HG03045 (cell line): ENCODE measurements around the gene ST6GALNAC1.

Source experiments
- ATAC-seq: cut with Tn5 transposase; IDR thresholded peaks from one replicate; pipeline ENCODE4 v1.9.1; 2021; ENCODE audit warnings: mild to moderate bottlenecking, moderate library complexity; ENCODE audit not compliant: unreplicated experiment

The ST6GALNAC1 gene

DNA sequence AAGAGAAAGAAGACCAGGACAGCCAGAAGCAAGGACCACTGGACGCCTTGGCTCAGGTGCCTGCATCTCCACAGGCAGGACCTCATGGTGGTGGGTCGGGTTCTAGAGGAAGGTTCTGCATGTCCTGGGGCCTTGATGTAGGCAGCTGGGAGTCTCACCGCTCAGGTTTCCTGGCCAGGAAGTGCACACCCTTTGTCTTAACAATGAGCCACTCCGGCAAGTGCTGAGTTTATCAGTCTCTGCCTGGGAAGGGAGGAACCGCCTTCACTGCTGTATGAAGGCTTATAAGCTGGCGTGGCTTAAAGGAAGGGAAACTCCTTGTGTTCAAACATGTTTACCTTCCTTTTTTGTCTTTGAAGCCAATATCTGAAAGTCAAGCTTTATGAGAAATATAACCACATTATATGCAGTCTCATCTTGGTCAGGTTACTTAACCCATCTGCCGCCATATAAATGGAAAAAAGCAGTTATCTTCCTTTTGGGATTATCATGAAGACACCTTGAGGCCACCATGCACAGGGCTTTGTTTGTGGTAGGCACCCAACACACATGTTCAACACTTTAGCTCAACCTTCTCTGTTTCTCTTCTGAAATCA lies at the start of gene ST6GALNAC1:
TSS of gene ST6GALNAC1 (minus strand) at position 205 of the 596 bp plus-strand sequence. CDS start at position 86, 119 bp downstream.
- ATAC-seq: no peak

- no peak for ATAC-seq
These were observed 48.0 kb upstream of the ST6GALNAC1 start for GRCh38 chr17:76691379-76692191.

GRCh38 chr17:76690596-76691280 lies 47.2 kb upstream of the ST6GALNAC1 start:
- no peak for ATAC-seq

GRCh38 chr17:76689859-76690258 lies 46.3 kb upstream of the ST6GALNAC1 start:
- ATAC-seq: no peak

DNA sequence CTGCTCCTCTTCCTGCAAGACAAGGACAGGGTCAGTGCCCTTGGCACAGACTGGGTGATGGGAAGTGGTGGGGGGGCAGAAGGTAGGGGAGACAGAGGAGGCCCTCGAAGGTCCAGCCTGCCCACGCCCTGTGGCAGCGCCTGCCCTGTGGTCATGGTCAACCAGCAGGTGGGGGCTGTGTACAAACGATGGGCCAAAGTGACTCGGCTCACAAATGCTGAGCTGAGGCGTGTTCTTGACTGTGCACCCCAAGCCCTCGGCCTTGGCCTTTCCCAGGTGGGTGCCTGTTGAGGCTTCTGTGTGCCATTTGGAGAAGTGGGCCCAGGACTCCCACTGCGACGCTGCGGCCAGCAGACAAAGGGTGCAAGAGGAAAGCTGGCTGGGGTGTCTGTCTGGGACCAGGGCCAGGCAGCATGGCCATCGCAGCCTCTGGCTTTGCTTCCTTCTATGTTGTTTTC lies 44.6 kb upstream of the ST6GALNAC1 start:
- ATAC-seq: no peak

DNA sequence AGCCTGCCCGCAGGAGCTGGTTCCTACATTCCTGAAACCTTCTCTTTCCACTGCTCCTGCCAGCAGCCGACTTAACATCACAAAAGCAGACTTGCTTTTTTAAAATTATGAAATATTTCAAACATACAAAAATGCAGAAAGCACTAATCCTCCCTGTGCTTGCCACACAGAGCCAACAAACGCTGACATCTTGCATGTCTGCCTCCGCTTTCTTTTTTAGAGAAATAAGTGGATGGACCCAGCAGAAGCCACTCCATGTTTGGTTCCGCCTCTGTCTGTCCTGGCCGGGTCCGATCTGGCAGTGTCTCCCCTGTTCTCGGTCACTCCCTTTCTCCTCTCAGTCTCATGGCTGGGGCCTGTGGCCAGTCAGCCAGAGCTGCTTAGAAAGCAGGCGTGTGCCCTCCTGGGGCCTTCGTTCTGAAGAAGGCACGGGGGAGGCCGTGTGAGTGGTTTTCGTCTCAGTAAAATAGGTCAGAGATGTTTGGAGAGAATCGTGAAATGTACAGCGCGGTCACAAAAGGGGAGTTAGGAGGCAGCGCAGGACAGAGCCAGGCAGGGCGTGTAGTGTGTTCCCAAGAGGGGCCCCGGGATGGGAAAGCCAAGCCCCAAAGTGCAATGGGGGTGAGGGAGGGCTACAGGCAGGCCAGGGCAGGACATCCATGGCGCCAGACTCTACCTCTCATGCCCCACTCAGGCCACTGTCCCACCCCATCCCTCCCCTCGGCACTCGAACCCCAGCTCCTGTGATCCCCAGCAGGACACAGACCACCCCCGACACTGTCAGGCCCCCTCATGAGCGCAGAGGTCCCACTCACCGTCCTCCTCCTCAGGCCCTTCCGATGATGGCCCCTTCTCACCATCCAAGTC lies 44.0 kb upstream of the ST6GALNAC1 start:
- ATAC-seq: no peak

GRCh38 chr17:76686538-76687297 lies 43.2 kb upstream of the ST6GALNAC1 start:
- no peak for ATAC-seq

DNA sequence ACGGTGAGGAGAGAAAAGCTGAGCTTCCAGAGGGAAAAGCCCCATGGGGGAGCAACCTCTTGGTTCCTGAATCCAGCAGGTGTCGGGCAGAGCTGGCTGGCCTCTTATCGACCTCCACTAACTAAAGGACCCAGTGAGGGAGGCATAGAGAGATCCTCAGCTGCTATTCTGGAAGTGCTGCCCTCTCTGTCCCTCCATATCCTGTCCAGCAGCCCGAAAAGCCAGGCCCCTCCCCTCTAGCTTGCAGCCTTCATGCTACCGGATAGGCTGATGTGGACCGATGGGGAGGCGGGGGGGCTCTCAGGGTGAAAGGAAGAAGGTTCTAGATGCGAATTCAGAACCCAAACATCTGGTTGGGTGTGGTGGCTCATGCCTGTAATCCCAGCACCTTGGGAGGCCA lies 42.3 kb upstream of the ST6GALNAC1 start:
- ATAC-seq: no peak

DNA sequence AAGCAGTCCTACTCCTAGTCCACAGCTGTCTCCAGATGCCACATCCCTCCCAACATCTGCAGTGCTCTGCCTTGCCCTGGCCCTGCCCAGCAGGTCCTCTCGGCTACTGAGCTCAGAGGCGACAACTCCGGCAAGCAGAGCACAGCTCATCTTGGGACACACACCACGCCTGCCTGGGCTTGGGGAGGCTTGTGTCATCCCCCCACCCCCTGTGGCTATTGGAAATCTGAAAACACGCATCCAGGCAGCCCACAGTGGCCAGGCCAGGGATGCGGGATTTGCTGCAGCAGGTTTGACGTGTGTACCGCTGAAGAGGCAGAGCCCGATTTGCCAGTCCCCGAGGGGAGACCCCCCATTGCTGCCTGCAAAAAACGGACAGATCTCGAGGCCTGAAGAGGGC lies 41.8 kb upstream of the ST6GALNAC1 start:
- no peak for ATAC-seq

DNA sequence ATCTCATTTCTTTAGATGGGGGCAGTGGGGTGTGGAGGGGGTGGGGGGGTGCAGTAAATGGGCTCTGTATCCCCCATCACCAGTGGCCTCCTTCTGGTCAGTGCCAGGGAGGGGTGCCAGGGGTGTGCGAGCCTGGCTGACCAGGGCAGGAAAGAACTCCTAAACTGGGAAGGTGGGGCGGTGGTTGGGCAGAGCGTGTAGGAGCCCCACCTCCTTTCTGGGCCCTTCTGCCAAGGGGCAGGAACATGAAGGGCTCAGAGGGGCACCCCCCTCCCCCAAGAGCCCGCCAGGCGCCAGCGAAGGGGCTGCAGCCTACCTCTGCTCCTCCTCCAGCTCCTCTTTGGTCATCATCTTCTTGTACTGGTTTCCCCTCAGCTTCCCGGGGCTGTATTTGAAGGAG lies 41.2 kb upstream of the ST6GALNAC1 start:
- no peak for ATAC-seq

DNA sequence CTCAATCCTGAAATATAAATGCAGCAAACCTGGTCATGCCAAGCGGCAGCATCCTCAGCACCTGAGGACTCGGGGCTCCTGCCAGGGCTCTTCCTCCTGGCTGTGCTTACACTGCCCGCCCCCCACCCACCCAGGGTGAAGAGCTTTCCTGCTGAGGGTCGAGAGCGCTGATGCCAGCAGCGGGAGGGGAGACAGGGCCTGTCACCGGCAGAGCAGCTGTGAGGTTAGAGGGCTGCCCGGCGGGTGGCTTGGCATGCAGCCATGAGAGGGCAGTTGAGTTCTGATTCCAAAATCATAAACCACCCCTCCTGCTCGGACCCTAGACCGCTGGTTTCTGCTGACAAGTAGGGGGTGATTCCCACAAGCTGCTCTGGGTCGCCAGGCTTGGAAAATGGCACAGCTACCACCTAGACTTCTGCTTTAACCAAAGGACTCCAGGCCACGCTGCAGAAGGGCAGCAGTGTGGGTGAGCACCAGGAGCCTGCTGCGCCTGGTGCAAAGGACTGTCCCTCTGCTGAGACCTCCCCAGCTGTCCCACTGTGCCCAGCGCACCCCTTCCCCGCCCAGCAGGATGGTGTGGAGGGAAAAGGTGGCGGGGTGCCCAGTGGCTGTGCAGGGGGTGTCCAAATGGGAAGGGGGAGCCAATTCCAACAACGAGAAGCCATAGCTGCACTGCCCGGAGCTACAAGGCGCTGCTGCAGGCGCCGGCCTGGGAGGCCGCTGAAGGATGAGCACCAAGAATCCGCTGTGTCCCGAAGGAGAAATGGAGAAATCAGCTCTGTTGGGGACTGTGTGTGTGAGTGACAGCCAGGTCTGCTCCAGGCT lies 40.6 kb upstream of the ST6GALNAC1 start:
- no peak for ATAC-seq

GRCh38 chr17:76683011-76683755 lies 39.6 kb upstream of the ST6GALNAC1 start:
- ATAC-seq: no peak

- ATAC-seq: no peak
These were observed 38.7 kb upstream of the ST6GALNAC1 start for GRCh38 chr17:76682296-76682695.

DNA sequence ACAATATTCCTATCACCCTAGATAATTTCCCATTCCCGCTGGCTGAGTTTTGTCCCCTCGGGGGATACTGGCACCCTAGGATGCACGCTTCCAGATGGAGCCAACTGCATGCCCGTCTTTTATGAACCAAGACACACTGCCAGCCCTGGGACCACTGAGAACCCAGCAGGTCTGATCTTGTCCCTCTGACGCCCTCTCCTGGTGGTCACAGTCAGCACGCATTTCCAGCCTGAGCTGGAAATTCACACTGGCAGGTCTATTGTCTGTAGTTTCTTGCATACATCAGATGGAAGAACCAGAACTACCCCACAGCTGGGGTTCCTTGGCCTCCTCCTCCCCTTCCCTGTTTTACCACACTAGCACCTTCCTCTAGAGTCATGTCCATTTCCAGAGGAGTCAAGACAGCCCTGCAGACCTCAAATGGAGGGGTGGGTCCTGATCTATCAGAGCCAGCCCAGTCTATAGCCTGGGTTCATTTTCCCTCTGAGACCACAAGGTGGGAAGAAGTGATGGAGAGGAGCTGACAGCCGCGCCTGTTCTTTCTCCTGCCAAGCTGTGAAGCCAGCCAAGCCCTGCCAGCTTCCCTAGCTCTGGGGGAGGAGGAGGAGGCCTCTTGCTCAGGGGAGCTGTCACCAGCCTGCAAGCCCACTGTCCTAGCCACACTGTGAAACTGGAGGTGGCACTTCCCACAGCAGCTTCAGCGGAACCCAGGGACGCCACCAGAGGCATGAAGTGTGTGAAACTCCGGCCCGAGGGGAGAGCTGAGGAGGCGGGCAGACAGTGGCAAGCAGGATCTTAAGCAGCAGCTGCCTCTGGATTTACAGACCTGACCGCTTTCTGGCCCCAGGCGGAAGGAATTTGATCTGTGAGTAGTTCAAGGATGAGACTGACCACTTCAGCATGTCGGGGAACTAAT lies 37.9 kb upstream of the ST6GALNAC1 start:
- no peak for ATAC-seq

GRCh38 chr17:76679239-76679638 lies 35.7 kb upstream of the ST6GALNAC1 start:
- no peak for ATAC-seq

GRCh38 chr17:76678330-76678729 lies 34.8 kb upstream of the ST6GALNAC1 start:
- no peak for ATAC-seq

- ATAC-seq: no peak
These were observed 33.8 kb upstream of the ST6GALNAC1 start for GRCh38 chr17:76677406-76677805.
